GM23338 (cell line): ENCODE measurements around the gene ARHGEF10L. TPM values are rescaled to one million over a fixed set of nuclear protein-coding genes. Genes with fewer than 3 reads are reported as not detected.
A peak's percentile ranks its signal among the peaks of the same experiment; 100 is the strongest.
"Not testable (repeated sequence)": the region's sequence is repeated elsewhere in the genome, so short reads cannot be mapped to it uniquely, and the experiment has no call there.

Experiments
- ATAC-seq: fragments of 200-7000 bp; cut with Tn5 transposase; 3 replicates; pipeline ENCODE4 v1.9.1; 2020
- DNase-seq: peaks from one replicate; pipeline ENCODE4 v3.0.0-alpha.2; 2015; ENCODE audit warnings: low spot score
- H2AFZ ChIP-seq: fragments of 200-600 bp; sonication (generic); 2 replicates; pipeline ENCODE4 v1.8.0; 2016; ENCODE audit warnings: antibody characterized with exemption, mild to moderate bottlenecking, moderate library complexity
- H3F3A ChIP-seq: fragments of 200-600 bp; sonication (generic); replicated peaks from 2 replicates; pipeline ENCODE4 v1.8.0; 2017; ENCODE audit warnings: antibody characterized with exemption, mixed run types, low read depth
- H3K27ac ChIP-seq: fragments of 200-600 bp; sonication (generic); 2 replicates; pipeline ENCODE4 v1.6.1; 2016; ENCODE audit warnings: low read depth
- H3K27me3 ChIP-seq: fragments of 200-600 bp; sonication (generic); 2 replicates; pipeline ENCODE4 v1.8.0; 2016; ENCODE audit warnings: mild to moderate bottlenecking, mixed run types, moderate library complexity; ENCODE audit not compliant: insufficient read depth
- H3K36me3 ChIP-seq: fragments of 200-600 bp; sonication (generic); 2 replicates; pipeline ENCODE4 v1.8.0; 2016; ENCODE audit warnings: mild to moderate bottlenecking; ENCODE audit not compliant: insufficient read depth
- H3K4me1 ChIP-seq: fragments of 200-600 bp; sonication (generic); 2 replicates; pipeline ENCODE4 v1.8.0; 2016; ENCODE audit warnings: mild to moderate bottlenecking, moderate library complexity; ENCODE audit not compliant: insufficient read depth
- H3K4me2 ChIP-seq: fragments of 200-600 bp; sonication (generic); 2 replicates; pipeline ENCODE4 v1.7.1; 2017; ENCODE audit warnings: mixed run types
- H3K4me3 ChIP-seq: fragments of 200-600 bp; sonication (generic); 2 replicates; pipeline ENCODE4 v1.6.1; 2016; ENCODE audit warnings: mixed run types
- H3K79me2 ChIP-seq: fragments of 200-600 bp; sonication (generic); replicated peaks from 2 replicates; pipeline ENCODE4 v1.8.0; 2017; ENCODE audit warnings: mild to moderate bottlenecking; ENCODE audit not compliant: insufficient read depth
- H3K9me2 ChIP-seq: fragments of 200-600 bp; sonication (generic); 2 replicates; pipeline ENCODE4 v1.8.0; 2017; ENCODE audit not compliant: insufficient read depth
- H4K20me1 ChIP-seq: fragments of 200-600 bp; sonication (generic); replicated peaks from 2 replicates; pipeline ENCODE4 v1.8.0; 2017; ENCODE audit warnings: mild to moderate bottlenecking; ENCODE audit not compliant: insufficient read depth
- H3K27ac Mint-ChIP-seq: 2 replicates; pipeline ENCODE4 v1.8.0; 2020; ENCODE audit warnings: inconsistent platforms, mild to moderate bottlenecking, moderate library complexity, mixed read lengths
- H3K27me3 Mint-ChIP-seq: 3 replicates; pipeline ENCODE4 v1.8.0; 2022; ENCODE audit warnings: low read depth, mild to moderate bottlenecking, moderate library complexity, mixed read lengths, inconsistent platforms; ENCODE audit not compliant: insufficient read depth, poor library complexity
- H3K36me3 Mint-ChIP-seq: 3 replicates; pipeline ENCODE4 v1.8.0; 2021; ENCODE audit warnings: low read depth, mild to moderate bottlenecking, inconsistent platforms, moderate library complexity, mixed read lengths
- H3K4me1 Mint-ChIP-seq: 3 replicates; pipeline ENCODE4 v1.8.0; 2020; ENCODE audit warnings: mild to moderate bottlenecking, inconsistent platforms, mixed read lengths
- H3K4me3 Mint-ChIP-seq: 3 replicates; pipeline ENCODE4 v1.8.0; 2021; ENCODE audit warnings: moderate library complexity, mild to moderate bottlenecking, inconsistent platforms, mixed read lengths
- H3K9me3 Mint-ChIP-seq: 3 replicates; pipeline ENCODE4 v1.8.0; 2020; ENCODE audit warnings: moderate library complexity, mild to moderate bottlenecking, inconsistent platforms, mixed read lengths
- CTCF ChIP-seq, 2 experiments: fragments of 200-600 bp in 1 of 2; sonication (generic) in 1 of 2; conservative IDR thresholded peaks; 2 replicates each; pipeline versions ENCODE4 v1.5.1 to v1.6.1; 2016 to 2017; ENCODE audit warnings: antibody characterized with exemption in 2 of 2, low read depth in 2 of 2, mild to moderate bottlenecking in 2 of 2, moderate library complexity in 1 of 2
- POLR2AphosphoS5 ChIP-seq: IDR thresholded peaks from 2 replicates; pipeline ENCODE4 v1.6.1; 2016; ENCODE audit warnings: antibody characterized with exemption, low read depth
- STAT1 ChIP-seq: IDR thresholded peaks from one replicate; pipeline ENCODE4 v1.6.1; 2016; ENCODE audit warnings: antibody characterized with exemption; ENCODE audit not compliant: unreplicated experiment
- polyA plus RNA-seq: library from polyadenylated mRNA; unstranded; fragments of >200 nt; fragmentation: Nextera tagmentation; extraction: Ambion mirVana; gene quantifications from 2 replicates; pipeline ENCODE4 v1.2.1, GENCODE V29; 2016
- total RNA-seq: library from RNA; depleted of rRNA; stranded (reverse); fragments of >200 nt; shearing (Covaris generic); gene quantifications from 2 replicates; pipeline ENCODE4 v1.2.3, GENCODE V29; 2014

ARHGEF10L gene
- total and polyA plus RNA-seq, 2 experiments from 2014 or later, result 12.1 to 46.8 TPM

- Histone ChIP-seq H3K4me1 (no peaks in the 10 kb centered on the region; the same call in 1 of the 2 replicates), H3K4me3 (no peak overlapping the region), H4K20me1 (no peaks in the 10 kb centered on the region), H3K9me2 (no peaks in the 10 kb centered on the region), H3K4me2 (no peak overlapping the region), H2AFZ (peak overlapping the region; percentile 19), H3K27me3 (no peaks in the 10 kb centered on the region), H3K36me3 (no peaks in the 10 kb centered on the region), H3F3A (0 out of 2 replicates have a peak, but pooled peaks cover 2% of the 10 kb centered on the region), H3K27ac (no peak overlapping the region), H3K79me2 (no peaks in the 10 kb centered on the region)
- TF ChIP-seq POLR2AphosphoS5, result no peak
- peak; percentile 90 to 99 for TF ChIP-seq CTCF (conservative IDR thresholded peaks at IDR 0.05; ENCODE audit: low read depth in 2 of 2)
- peak; percentile 100 for ATAC-seq
- peak; percentile 96 for DNase-seq
- Mint-ChIP-seq H3K9me3 (peaks cover 9% of the 10 kb centered on the region), H3K4me1 (peaks cover 7% of the 10 kb centered on the region; the same call in 2 of the 3 replicates), H3K27ac (no peak overlapping the region), H3K27me3 (peaks cover 11% of the 10 kb centered on the region), H3K36me3 (peaks cover 4% of the 10 kb centered on the region; the same call in 1 of the 3 replicates), H3K4me3 (no peak overlapping the region)
Observed at GRCh38 chr1:17502326-17502778, 37.1 kb upstream of the ARHGEF10L start.

GRCh38 chr1:17503146-17503545 is 36.4 kb upstream of the ARHGEF10L start:
- H3K27ac Mint-ChIP-seq, result no peak overlapping the region
- H3K4me3 Mint-ChIP-seq, result no peak overlapping the region
- H3K4me1 Mint-ChIP-seq, result peaks cover 7% of the 10 kb centered on the region; the same call in 2 of the 3 replicates
- H3K36me3 Mint-ChIP-seq, result no peaks in the 10 kb centered on the region
- H3F3A ChIP-seq, result 0 out of 2 replicates have a peak, but pooled peaks cover 2% of the 10 kb centered on the region
- H3K9me2 ChIP-seq, result no peaks in the 10 kb centered on the region
- H3K27ac ChIP-seq, result no peak overlapping the region
- no peaks in the 10 kb centered on the region; the same call in 1 of the 2 replicates for H3K4me1 ChIP-seq
- peaks cover 2% of the 10 kb centered on the region; the same call in 2 of the 3 replicates for H3K9me3 Mint-ChIP-seq
- no peak overlapping the region for H2AFZ ChIP-seq
- TF ChIP-seq POLR2AphosphoS5 (no peak), CTCF (conservative IDR thresholded peaks at IDR 0.05; ENCODE audit: low read depth in 2 of 2) (no peak), STAT1 (no peak)
- H4K20me1 ChIP-seq, result no peaks in the 10 kb centered on the region
- no peaks in the 10 kb centered on the region for H3K36me3 ChIP-seq
- ATAC-seq (no peak), DNase-seq (no peak)
- H3K27me3 ChIP-seq, result no peaks in the 10 kb centered on the region
- no peak overlapping the region for H3K4me2 ChIP-seq
- H3K4me3 ChIP-seq, result no peak overlapping the region
- H3K27me3 Mint-ChIP-seq, result peaks cover 11% of the 10 kb centered on the region
- H3K79me2 ChIP-seq, result no peaks in the 10 kb centered on the region

- DNase-seq, H3K27ac ChIP-seq, H3K9me3 Mint-ChIP-seq, H3K4me3 ChIP-seq, H3K36me3 Mint-ChIP-seq, H3K27me3 ChIP-seq, H4K20me1 ChIP-seq, H3K79me2 ChIP-seq, H3K4me2 ChIP-seq, H3K4me1 Mint-ChIP-seq, H3K4me3 Mint-ChIP-seq, H3K36me3 ChIP-seq, ATAC-seq, H3K27ac Mint-ChIP-seq, H3K27me3 Mint-ChIP-seq, H3F3A ChIP-seq, H2AFZ ChIP-seq, H3K9me2 ChIP-seq, H3K4me1 ChIP-seq: not testable (repeated sequence)
Observed at GRCh38 chr1:17507200-17507599, 32.3 kb upstream of the ARHGEF10L start.
